ENCODE measurements around the gene SLC36A3.

SLC36A3 gene

GRCh38 chr5:151303666-151304065 lies at the start of gene SLC36A3:
SLC36A3 (minus strand) TSS chr5:151303766; CDS start chr5:151303354, 412 bp downstream.
- no peaks in the 10 kb centered on the region for H3K4me1 ChIP-seq (ENCODE audit: insufficient read depth, low read length)
- no peak within 1 kb of the TSS for H3K9ac ChIP-seq (ENCODE audit: low read length)
- H3K27ac ChIP-seq (ENCODE audit: low read depth, low read length) = no peak within 1 kb of the TSS

GRCh38 chr5:151351671-151352070 lies 48.1 kb upstream of the SLC36A3 start:
- Histone ChIP-seq H3K27me3 (ENCODE audit: control insufficient read depth in 1 of 2, insufficient read depth in 2 of 2, low read length in 2 of 2) (no peaks in the 10 kb centered on the region), H3K36me3 (ENCODE audit: insufficient read depth, low read length) (no peaks in the 10 kb centered on the region), H3K4me3 (ENCODE audit: low read depth in 1 of 2, low read length in 2 of 2) (no peak overlapping the region), H3K9ac (ENCODE audit: low read length) (no peak overlapping the region), H3K27ac (ENCODE audit: low read depth, low read length) (no peak overlapping the region), H3K9me3 (ENCODE audit: low read length) (no peaks in the 10 kb centered on the region), H3K4me1 (ENCODE audit: insufficient read depth, low read length) (no peaks in the 10 kb centered on the region)

More at GRCh38 chr5:151303666-151304065, at the start of gene SLC36A3:
- Histone ChIP-seq H3K36me3 (ENCODE audit: insufficient read depth, low read length) (no peaks in the 10 kb centered on the region), H3K27me3 (ENCODE audit: control insufficient read depth in 1 of 2, insufficient read depth in 2 of 2, low read length in 2 of 2) (no peaks in the 10 kb centered on the region), H3K4me3 (ENCODE audit: low read depth in 1 of 2, low read length in 2 of 2) (no peak within 1 kb of the TSS), H3K9me3 (ENCODE audit: low read length) (no peaks in the 10 kb centered on the region)

- no peaks in the 10 kb centered on the region for H3K4me1 ChIP-seq (ENCODE audit: insufficient read depth, low read length)
- H3K27me3 ChIP-seq (ENCODE audit: control insufficient read depth in 1 of 2, insufficient read depth in 2 of 2, low read length in 2 of 2) = no peaks in the 10 kb centered on the region
Observed at GRCh38 chr5:151348789-151349188, 45.2 kb upstream of the SLC36A3 start.

GRCh38 chr5:151347369-151347768 lies 43.8 kb upstream of the SLC36A3 start, which contains the start of gene SLC36A2:
SLC36A2 (minus strand) TSS chr5:151347559; CDS start chr5:151347460, 99 bp downstream.
- no peaks in the 10 kb centered on the region for H3K9me3 ChIP-seq (ENCODE audit: low read length)
- H3K9ac ChIP-seq (ENCODE audit: low read length) = no peak within 1 kb of the TSS
- no peak within 1 kb of the TSS for H3K27ac ChIP-seq (ENCODE audit: low read depth, low read length)
- no peak within 1 kb of the TSS for H3K4me3 ChIP-seq (ENCODE audit: low read depth in 1 of 2, low read length in 2 of 2)
- H3K4me1 ChIP-seq (ENCODE audit: insufficient read depth, low read length) = no peaks in the 10 kb centered on the region
- no peaks in the 10 kb centered on the region for H3K36me3 ChIP-seq (ENCODE audit: insufficient read depth, low read length)
- H3K27me3 ChIP-seq (ENCODE audit: control insufficient read depth in 1 of 2, insufficient read depth in 2 of 2, low read length in 2 of 2) = no peaks in the 10 kb centered on the region

More at GRCh38 chr5:151348789-151349188, 45.2 kb upstream of the SLC36A3 start:
- Histone ChIP-seq H3K9ac (ENCODE audit: low read length) (no peak overlapping the region), H3K4me3 (ENCODE audit: low read depth in 1 of 2, low read length in 2 of 2) (no peak overlapping the region), H3K36me3 (ENCODE audit: insufficient read depth, low read length) (no peaks in the 10 kb centered on the region), H3K27ac (ENCODE audit: low read depth, low read length) (no peak overlapping the region), H3K9me3 (ENCODE audit: low read length) (no peaks in the 10 kb centered on the region)

- Histone ChIP-seq H3K4me3 (ENCODE audit: low read depth in 1 of 2, low read length in 2 of 2) (no peak overlapping the region), H3K36me3 (ENCODE audit: insufficient read depth, low read length) (no peaks in the 10 kb centered on the region), H3K27ac (ENCODE audit: low read depth, low read length) (no peak overlapping the region), H3K27me3 (ENCODE audit: control insufficient read depth in 1 of 2, insufficient read depth in 2 of 2, low read length in 2 of 2) (no peaks in the 10 kb centered on the region), H3K9ac (ENCODE audit: low read length) (no peak overlapping the region), H3K9me3 (ENCODE audit: low read length) (no peaks in the 10 kb centered on the region), H3K4me1 (ENCODE audit: insufficient read depth, low read length) (no peaks in the 10 kb centered on the region)
Observed at GRCh38 chr5:151345808-151346478, 42.4 kb upstream of the SLC36A3 start.

- Histone ChIP-seq H3K9me3 (ENCODE audit: low read length) (no peaks in the 10 kb centered on the region), H3K4me3 (ENCODE audit: low read depth in 1 of 2, low read length in 2 of 2) (no peak overlapping the region), H3K4me1 (ENCODE audit: insufficient read depth, low read length) (no peaks in the 10 kb centered on the region), H3K27me3 (ENCODE audit: control insufficient read depth in 1 of 2, insufficient read depth in 2 of 2, low read length in 2 of 2) (no peaks in the 10 kb centered on the region), H3K27ac (ENCODE audit: low read depth, low read length) (no peak overlapping the region), H3K36me3 (ENCODE audit: insufficient read depth, low read length) (no peaks in the 10 kb centered on the region), H3K9ac (ENCODE audit: low read length) (no peak overlapping the region)
Observed at GRCh38 chr5:151345187-151345807, 41.7 kb upstream of the SLC36A3 start.

GRCh38 chr5:151344088-151344487 lies 40.5 kb upstream of the SLC36A3 start:
- Histone ChIP-seq H3K27ac (ENCODE audit: low read depth, low read length) (no peak overlapping the region), H3K9me3 (ENCODE audit: low read length) (no peaks in the 10 kb centered on the region), H3K36me3 (ENCODE audit: insufficient read depth, low read length) (no peaks in the 10 kb centered on the region), H3K9ac (ENCODE audit: low read length) (no peak overlapping the region), H3K4me3 (ENCODE audit: low read depth in 1 of 2, low read length in 2 of 2) (no peak overlapping the region), H3K4me1 (ENCODE audit: insufficient read depth, low read length) (no peaks in the 10 kb centered on the region), H3K27me3 (ENCODE audit: control insufficient read depth in 1 of 2, insufficient read depth in 2 of 2, low read length in 2 of 2) (no peaks in the 10 kb centered on the region)

- Histone ChIP-seq H3K27ac (ENCODE audit: low read depth, low read length) (no peak overlapping the region), H3K36me3 (ENCODE audit: insufficient read depth, low read length) (no peaks in the 10 kb centered on the region), H3K9ac (ENCODE audit: low read length) (no peak overlapping the region), H3K27me3 (ENCODE audit: control insufficient read depth in 1 of 2, insufficient read depth in 2 of 2, low read length in 2 of 2) (no peaks in the 10 kb centered on the region), H3K9me3 (ENCODE audit: low read length) (no peaks in the 10 kb centered on the region), H3K4me1 (ENCODE audit: insufficient read depth, low read length) (no peaks in the 10 kb centered on the region), H3K4me3 (ENCODE audit: low read depth in 1 of 2, low read length in 2 of 2) (no peak overlapping the region)
Observed at GRCh38 chr5:151340004-151340403, 36.4 kb upstream of the SLC36A3 start.

GRCh38 chr5:151338734-151339133 lies 35.2 kb upstream of the SLC36A3 start:
- Histone ChIP-seq H3K36me3 (ENCODE audit: insufficient read depth, low read length) (no peaks in the 10 kb centered on the region), H3K9me3 (ENCODE audit: low read length) (no peaks in the 10 kb centered on the region), H3K27ac (ENCODE audit: low read depth, low read length) (no peak overlapping the region), H3K4me3 (ENCODE audit: low read depth in 1 of 2, low read length in 2 of 2) (no peak overlapping the region), H3K4me1 (ENCODE audit: insufficient read depth, low read length) (no peaks in the 10 kb centered on the region), H3K9ac (ENCODE audit: low read length) (no peak overlapping the region), H3K27me3 (ENCODE audit: control insufficient read depth in 1 of 2, insufficient read depth in 2 of 2, low read length in 2 of 2) (no peaks in the 10 kb centered on the region)

- H3K9me3 ChIP-seq (ENCODE audit: low read length) = no peaks in the 10 kb centered on the region
- no peaks in the 10 kb centered on the region for H3K4me1 ChIP-seq (ENCODE audit: insufficient read depth, low read length)
- no peak overlapping the region for H3K27ac ChIP-seq (ENCODE audit: low read depth, low read length)
- H3K27me3 ChIP-seq (ENCODE audit: control insufficient read depth in 1 of 2, insufficient read depth in 2 of 2, low read length in 2 of 2) = no peaks in the 10 kb centered on the region
- no peak overlapping the region for H3K4me3 ChIP-seq (ENCODE audit: low read depth in 1 of 2, low read length in 2 of 2)
- no peaks in the 10 kb centered on the region for H3K36me3 ChIP-seq (ENCODE audit: insufficient read depth, low read length)
- H3K9ac ChIP-seq (ENCODE audit: low read length) = no peak overlapping the region
Observed at GRCh38 chr5:151332857-151333256, 29.3 kb upstream of the SLC36A3 start.

GRCh38 chr5:151328734-151329133 lies 25.2 kb upstream of the SLC36A3 start:
- no peak overlapping the region for H3K27ac ChIP-seq (ENCODE audit: low read depth, low read length)
- H3K9ac ChIP-seq (ENCODE audit: low read length) = no peak overlapping the region
- no peaks in the 10 kb centered on the region for H3K9me3 ChIP-seq (ENCODE audit: low read length)
- H3K4me1 ChIP-seq (ENCODE audit: insufficient read depth, low read length) = no peaks in the 10 kb centered on the region
- no peaks in the 10 kb centered on the region for H3K36me3 ChIP-seq (ENCODE audit: insufficient read depth, low read length)
- no peak overlapping the region for H3K4me3 ChIP-seq (ENCODE audit: low read depth in 1 of 2, low read length in 2 of 2)
- H3K27me3 ChIP-seq (ENCODE audit: control insufficient read depth in 1 of 2, insufficient read depth in 2 of 2, low read length in 2 of 2) = no peaks in the 10 kb centered on the region

- Histone ChIP-seq H3K9ac (ENCODE audit: low read length) (no peak overlapping the region), H3K9me3 (ENCODE audit: low read length) (no peaks in the 10 kb centered on the region), H3K4me1 (ENCODE audit: insufficient read depth, low read length) (no peaks in the 10 kb centered on the region), H3K27ac (ENCODE audit: low read depth, low read length) (no peak overlapping the region), H3K27me3 (ENCODE audit: control insufficient read depth in 1 of 2, insufficient read depth in 2 of 2, low read length in 2 of 2) (no peaks in the 10 kb centered on the region), H3K4me3 (ENCODE audit: low read depth in 1 of 2, low read length in 2 of 2) (no peak overlapping the region), H3K36me3 (ENCODE audit: insufficient read depth, low read length) (no peaks in the 10 kb centered on the region)
Observed at GRCh38 chr5:151327585-151327984, 24.0 kb upstream of the SLC36A3 start.
